T-helper 17 cell (primary cell): ENCODE data around the gene MAB21L4. TPM values are rescaled to one million over a fixed set of nuclear protein-coding genes. Genes with fewer than 3 reads are reported as not detected.

Experiments used
- ATAC-seq: fragments of 150-1000 bp; cut with Tn5 transposase; 2 replicates; pipeline ENCODE4 v1.10.0; 2021; ENCODE audit warnings: mild to moderate bottlenecking, moderate library complexity
- DNase-seq, 3 donors: peaks; one replicate each; pipeline versions ENCODE4 v3.0.0 to v3.0.0-alpha.2; 2020 to 2021
- H3K9me3 ChIP-seq: one replicate; pipeline ENCODE4 v1.7.0; 2013; ENCODE audit warnings: low read length, mild to moderate bottlenecking; ENCODE audit not compliant: control insufficient read depth, poor library complexity, severe bottlenecking
- H3K27ac Mint-ChIP-seq: one replicate; pipeline ENCODE4 v1.8.0; 2022; ENCODE audit warnings: mild to moderate bottlenecking, moderate library complexity, mixed read lengths
- H3K27me3 Mint-ChIP-seq: one replicate; pipeline ENCODE4 v1.8.0; 2022; ENCODE audit warnings: mixed read lengths
- H3K36me3 Mint-ChIP-seq: one replicate; pipeline ENCODE4 v1.8.0; 2022; ENCODE audit warnings: low read depth, mixed read lengths
- H3K4me1 Mint-ChIP-seq: one replicate; pipeline ENCODE4 v1.8.0; 2022; ENCODE audit warnings: mild to moderate bottlenecking, mixed read lengths
- H3K4me3 Mint-ChIP-seq: one replicate; pipeline ENCODE4 v1.8.0; 2022; ENCODE audit warnings: mild to moderate bottlenecking, moderate library complexity, mixed read lengths
- total RNA-seq, 4 donors: library from RNA in 2 of 4; stranded (reverse) in 2 of 4; gene quantifications; one replicate each; pipeline ENCODE4 v1.2.3 and lab custom pipeline; 2022 to 2026

MAB21L4 gene
- total RNA-seq, 2 donors from 2014 or later: not detected

DNA sequence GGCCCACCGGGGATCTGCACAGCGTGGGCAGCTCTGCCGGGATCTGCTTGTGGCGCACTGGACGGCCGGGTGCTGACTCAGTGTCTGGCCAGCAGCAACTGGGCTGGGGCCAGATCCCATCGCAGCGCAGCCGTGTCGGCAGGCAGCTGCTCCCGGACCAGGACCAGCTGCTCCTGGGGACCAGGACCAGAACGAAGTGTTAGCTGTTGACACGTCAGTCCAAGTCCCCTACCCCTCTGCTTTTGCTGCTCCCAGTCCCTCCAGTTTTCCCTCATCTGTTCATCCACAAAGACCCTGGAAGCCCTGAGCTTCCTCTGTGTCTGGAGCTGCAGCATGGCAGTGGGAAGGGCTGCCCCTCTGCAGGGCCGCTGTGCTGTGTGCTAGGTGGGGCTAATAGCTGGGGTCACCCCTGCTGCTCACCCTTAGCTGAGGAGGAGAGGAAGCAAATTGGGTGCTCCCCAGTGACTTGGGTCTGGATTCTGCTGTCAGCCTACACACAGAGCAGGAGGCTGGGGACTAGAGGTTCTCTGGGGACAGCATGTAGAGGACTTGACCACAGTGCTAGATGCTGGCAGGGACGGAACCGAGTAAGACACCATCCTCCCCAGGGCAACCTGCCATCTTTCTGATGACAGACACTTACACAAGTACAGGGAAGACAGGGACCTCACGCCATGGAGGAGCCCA is 59.0 kb downstream of the MAB21L4 start:
- Mint-ChIP-seq H3K36me3 (no peaks in the 10 kb centered on the region), H3K27ac (no peak overlapping the region), H3K4me3 (no peak overlapping the region), H3K4me1 (peaks cover under 1% of the 10 kb centered on the region), H3K27me3 (peaks cover 23% of the 10 kb centered on the region)
- no peaks in the 10 kb centered on the region for H3K9me3 ChIP-seq
- ATAC-seq (no peak), DNase-seq (no peak)

Other genes with a start within 250 kb of the MAB21L4 start
- not detected for gene AQP12B, start 213.3 kb downstream of the MAB21L4 start, total RNA-seq
- not detected for gene AQP12A, start 204.3 kb downstream of the MAB21L4 start, total RNA-seq
- under 1 TPM in 1 of 2 donors, not detected in 1; 0.18 TPM for gene KIF1A, start 75.9 kb downstream of the MAB21L4 start, total RNA-seq
- not detected for gene AGXT, start 27.3 kb downstream of the MAB21L4 start, total RNA-seq
- not detected for gene CROCC2, start 10.2 kb upstream of the MAB21L4 start, total RNA-seq
- gene SNED1, start 102.5 kb upstream of the MAB21L4 start, total RNA-seq: 10 to 100 TPM; 42.0 to 72.1 TPM
- gene MTERF4, start 206.1 kb upstream of the MAB21L4 start, total RNA-seq: 10 to 100 TPM; 66.7 to 82.9 TPM